CD4-positive, alpha-beta T cell treated with Interleukin-4 for 4 hours (primary cell): ENCODE results near the gene CFAP299.
"Not testable (repeated sequence)": the region's sequence is repeated elsewhere in the genome, so short reads cannot be mapped to it uniquely, and the experiment has no call there.

ENCODE experiments used
- DNase-seq: peaks from one replicate; pipeline ENCODE4 v3.0.0-alpha.2; 2020

CFAP299 gene

GRCh38 chr4:80333121-80333520 lies 2.4 kb upstream of the CFAP299 start:
- no peak for DNase-seq

GRCh38 chr4:80334568-80334967 lies 962 bp upstream of the CFAP299 start:
- DNase-seq = no peak

GRCh38 chr4:80335226-80335553 lies 340 bp upstream of the CFAP299 start:
- no peak for DNase-seq

- no peak for DNase-seq
Observed at GRCh38 chr4:80336582-80336981, 1.1 kb downstream of the CFAP299 start.

- no peak for DNase-seq
Observed at GRCh38 chr4:80340036-80340435, 4.5 kb downstream of the CFAP299 start.

GRCh38 chr4:80342684-80343083 lies 7.2 kb downstream of the CFAP299 start:
- DNase-seq = not testable (repeated sequence)

GRCh38 chr4:80343887-80344286 lies 8.4 kb downstream of the CFAP299 start:
- DNase-seq = no peak

GRCh38 chr4:80360084-80360483 lies 24.6 kb downstream of the CFAP299 start:
- no peak for DNase-seq

GRCh38 chr4:80360900-80361299 lies 25.4 kb downstream of the CFAP299 start:
- DNase-seq = no peak

GRCh38 chr4:80361329-80361900 lies 25.9 kb downstream of the CFAP299 start:
- DNase-seq = peak; percentile 47

GRCh38 chr4:80362578-80363181 lies 27.1 kb downstream of the CFAP299 start:
- DNase-seq = peak; percentile 44

- peak; percentile 62 for DNase-seq
Observed at GRCh38 chr4:80365928-80366327, 30.4 kb downstream of the CFAP299 start.

- no peak for DNase-seq
Observed at GRCh38 chr4:80367737-80368136, 32.2 kb downstream of the CFAP299 start.

- no peak for DNase-seq
Observed at GRCh38 chr4:80370635-80371034, 35.1 kb downstream of the CFAP299 start.

- no peak for DNase-seq
Observed at GRCh38 chr4:80371046-80371445, 35.5 kb downstream of the CFAP299 start.

- DNase-seq = no peak
Observed at GRCh38 chr4:80374180-80374579, 38.6 kb downstream of the CFAP299 start.

GRCh38 chr4:80382090-80382832 lies 46.7 kb downstream of the CFAP299 start:
- no peak for DNase-seq

- no peak for DNase-seq
Observed at GRCh38 chr4:80385397-80386280, 50.1 kb downstream of the CFAP299 start.

- DNase-seq = no peak
Observed at GRCh38 chr4:80386281-80386886, 50.9 kb downstream of the CFAP299 start.

- DNase-seq = no peak
Observed at GRCh38 chr4:80387390-80388283, 52.1 kb downstream of the CFAP299 start.

GRCh38 chr4:80388284-80388607 lies 52.7 kb downstream of the CFAP299 start:
- no peak for DNase-seq

- no peak for DNase-seq
Observed at GRCh38 chr4:80390178-80390577, 54.6 kb downstream of the CFAP299 start.
